ENCODE data around the gene NDUFB10.
A peak's percentile ranks its signal among the peaks of the same experiment; 100 is the strongest.

- TF ChIP-seq JUND (IDR thresholded peaks at IDR 0.05): no peak
- TF ChIP-seq GABPA (IDR thresholded peaks at IDR 0.05 in 1 of 2, conservative IDR thresholded peaks at IDR 0.05 in 1 of 2): no peak
- TF ChIP-seq MAX (IDR thresholded peaks at IDR 0.05): no peak
- no peak for TF ChIP-seq TAF1 (conservative IDR thresholded peaks at IDR 0.05)
- peak; percentile 37 for TF ChIP-seq CTCF (IDR thresholded peaks at IDR 0.05; ENCODE audit: low read depth, low read length, missing input control)
- TF ChIP-seq RXRA (IDR thresholded peaks at IDR 0.05): no peak
- no peak for TF ChIP-seq REST (IDR thresholded peaks at IDR 0.05)
- no peak for TF ChIP-seq EGR1 (IDR thresholded peaks at IDR 0.05; ENCODE audit: low read depth in 2 of 2)
- peak; percentile 70 to 75 for TF ChIP-seq RAD21 (IDR thresholded peaks at IDR 0.05)
- TF ChIP-seq SP1 (IDR thresholded peaks at IDR 0.05): no peak
- no peak for TF ChIP-seq NR2F2 (IDR thresholded peaks at IDR 0.05)
- TF ChIP-seq ATF3 (IDR thresholded peaks at IDR 0.05): no peak
- TF ChIP-seq FOXA1 (IDR thresholded peaks at IDR 0.05): peak; percentile 7
Measured at GRCh38 chr16:1932050-1933028, 27.0 kb upstream of the NDUFB10 start.
